Measurements from ENCODE around the gene ATP8A2. TPM values are rescaled to one million over a fixed set of nuclear protein-coding genes. Genes with fewer than 3 reads are reported as not detected.

ATP8A2 gene
- total RNA-seq, 1 donor from 2014 or later: 3.4 TPM

- Mint-ChIP-seq H3K36me3 (ENCODE audit: low read depth) (no peaks in the 10 kb centered on the region), H3K4me3 (no peak overlapping the region), H3K27me3 (ENCODE audit: low read depth) (no peaks in the 10 kb centered on the region), H3K9me3 (no peaks in the 10 kb centered on the region), H3K4me1 (no peaks in the 10 kb centered on the region), H3K27ac (ENCODE audit: unreplicated experiment) (no peak overlapping the region)
- TF ChIP-seq, protein P1, sequence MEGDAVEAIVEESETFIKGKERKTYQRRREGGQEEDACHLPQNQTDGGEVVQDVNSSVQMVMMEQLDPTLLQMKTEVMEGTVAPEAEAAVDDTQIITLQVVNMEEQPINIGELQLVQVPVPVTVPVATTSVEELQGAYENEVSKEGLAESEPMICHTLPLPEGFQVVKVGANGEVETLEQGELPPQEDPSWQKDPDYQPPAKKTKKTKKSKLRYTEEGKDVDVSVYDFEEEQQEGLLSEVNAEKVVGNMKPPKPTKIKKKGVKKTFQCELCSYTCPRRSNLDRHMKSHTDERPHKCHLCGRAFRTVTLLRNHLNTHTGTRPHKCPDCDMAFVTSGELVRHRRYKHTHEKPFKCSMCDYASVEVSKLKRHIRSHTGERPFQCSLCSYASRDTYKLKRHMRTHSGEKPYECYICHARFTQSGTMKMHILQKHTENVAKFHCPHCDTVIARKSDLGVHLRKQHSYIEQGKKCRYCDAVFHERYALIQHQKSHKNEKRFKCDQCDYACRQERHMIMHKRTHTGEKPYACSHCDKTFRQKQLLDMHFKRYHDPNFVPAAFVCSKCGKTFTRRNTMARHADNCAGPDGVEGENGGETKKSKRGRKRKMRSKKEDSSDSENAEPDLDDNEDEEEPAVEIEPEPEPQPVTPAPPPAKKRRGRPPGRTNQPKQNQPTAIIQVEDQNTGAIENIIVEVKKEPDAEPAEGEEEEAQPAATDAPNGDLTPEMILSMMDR (conservative IDR thresholded peaks at IDR 0.05): no peak
- no peak for DNase-seq (ENCODE audit: low read depth, low spot score)
These were observed 359.8 kb downstream of the ATP8A2 start for GRCh38 chr13:25731536-25731935.

DNA sequence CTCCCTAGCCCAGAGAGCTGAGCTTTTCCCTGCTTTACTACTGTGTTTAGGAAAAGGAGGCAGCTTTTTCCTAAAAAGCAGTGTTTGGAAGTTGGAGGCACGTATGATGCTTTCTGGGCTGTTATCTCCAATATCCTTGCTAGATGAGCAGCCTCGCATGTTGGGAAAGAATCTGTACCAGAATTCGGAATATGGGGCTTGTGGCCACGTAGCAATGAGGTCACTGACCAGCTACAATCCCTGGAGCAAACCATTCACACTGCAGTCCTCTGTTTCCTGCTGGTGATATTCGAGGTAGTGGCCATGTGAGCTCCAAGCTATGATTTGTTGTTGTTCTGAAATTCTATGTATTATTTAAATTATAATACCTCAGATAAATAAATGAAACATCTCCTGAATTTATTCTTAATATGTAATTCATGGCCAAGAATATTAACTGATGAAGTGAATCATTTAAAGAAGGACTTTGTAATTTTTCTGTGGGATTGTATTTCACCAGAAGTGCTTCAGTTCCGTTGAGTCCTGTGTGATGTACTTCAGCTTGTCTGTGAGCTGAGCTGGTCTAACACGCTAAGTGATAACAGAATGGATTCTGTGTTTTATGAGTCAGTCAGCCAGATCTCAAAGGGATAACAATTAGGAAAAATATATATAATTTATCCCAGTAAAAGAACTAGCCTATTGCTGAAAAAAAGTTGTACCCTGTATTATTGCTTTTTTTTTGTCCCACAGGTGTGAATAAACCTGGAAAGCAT is 360.5 kb downstream of the ATP8A2 start:
- Mint-ChIP-seq H3K36me3 (ENCODE audit: low read depth) (no peaks in the 10 kb centered on the region), H3K27ac (ENCODE audit: unreplicated experiment) (no peak overlapping the region)

DNA sequence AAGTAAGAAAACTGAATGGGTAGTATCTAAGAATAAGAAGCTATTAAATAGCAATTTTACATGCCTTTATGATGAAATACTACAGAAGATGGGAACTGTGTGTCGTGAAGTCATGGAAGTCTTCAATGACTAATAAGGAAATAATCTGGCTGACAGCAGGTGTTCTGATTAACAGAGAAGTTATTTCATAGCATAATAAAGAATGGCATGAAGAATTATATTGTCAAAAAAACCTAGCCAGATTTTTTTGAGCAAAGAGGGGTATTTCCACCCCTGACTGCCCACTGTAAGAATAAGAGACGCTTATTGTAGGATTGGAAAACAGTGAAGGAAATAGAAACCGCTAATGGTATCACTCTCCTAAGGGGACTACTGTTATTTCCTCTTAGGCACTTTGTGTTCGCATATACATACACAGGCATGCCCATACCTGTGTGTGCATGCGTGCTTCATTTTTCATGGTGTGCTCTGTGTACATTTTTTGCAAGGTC is 361.3 kb downstream of the ATP8A2 start:
- no peaks in the 10 kb centered on the region for H3K9me3 Mint-ChIP-seq
- H3K36me3 Mint-ChIP-seq (ENCODE audit: low read depth): no peaks in the 10 kb centered on the region
- H3K27ac Mint-ChIP-seq (ENCODE audit: unreplicated experiment): no peak overlapping the region
- TF ChIP-seq, protein P1 (conservative IDR thresholded peaks at IDR 0.05): no peak
- H3K27me3 Mint-ChIP-seq (ENCODE audit: low read depth): no peaks in the 10 kb centered on the region
- no peak for DNase-seq (ENCODE audit: low read depth, low spot score)
- no peaks in the 10 kb centered on the region for H3K4me1 Mint-ChIP-seq
- H3K4me3 Mint-ChIP-seq: no peak overlapping the region

More for the DNA sequence above, 360.5 kb downstream of the ATP8A2 start:
- TF ChIP-seq, protein P1 (conservative IDR thresholded peaks at IDR 0.05): no peak
- H3K27me3 Mint-ChIP-seq (ENCODE audit: low read depth): no peaks in the 10 kb centered on the region
- DNase-seq (ENCODE audit: low read depth, low spot score): no peak
- H3K4me3 Mint-ChIP-seq: no peak overlapping the region
- H3K9me3 Mint-ChIP-seq: no peaks in the 10 kb centered on the region
- no peaks in the 10 kb centered on the region for H3K4me1 Mint-ChIP-seq

DNA sequence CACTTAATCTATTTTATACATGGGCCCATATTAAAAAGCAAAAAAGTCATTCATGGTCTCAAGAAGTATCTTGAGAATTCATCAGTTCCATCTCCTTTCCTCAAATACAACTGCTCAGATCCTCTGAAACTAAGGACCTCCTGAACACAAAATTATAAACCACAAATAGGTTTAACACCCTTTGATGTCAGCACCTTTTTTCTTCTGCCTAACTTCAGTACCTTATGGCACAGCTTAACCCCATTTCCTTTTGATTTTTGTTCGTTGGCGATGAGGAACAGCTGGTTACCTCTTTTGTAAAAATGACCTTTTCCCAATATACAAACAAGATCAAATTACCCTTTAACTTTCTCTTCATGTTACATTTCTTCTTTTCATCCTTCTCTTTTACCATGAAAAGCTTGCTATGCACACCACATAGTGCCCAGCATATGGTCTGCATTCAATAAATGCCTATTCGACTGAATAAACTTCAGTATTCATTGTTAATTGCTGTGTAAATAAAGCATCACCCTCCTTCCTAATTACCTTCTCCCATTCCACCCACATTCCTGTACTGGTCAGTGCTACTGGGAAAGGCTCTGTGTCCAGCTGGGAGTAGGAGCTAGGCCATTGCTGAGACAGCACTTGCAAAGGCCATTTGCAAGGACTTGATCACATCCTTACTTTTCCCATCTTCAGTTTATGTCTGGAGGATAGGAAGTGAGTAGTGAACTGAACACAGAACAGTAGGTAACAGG is 362.1 kb downstream of the ATP8A2 start:
- no peak for DNase-seq (ENCODE audit: low read depth, low spot score)
- Mint-ChIP-seq H3K9me3 (no peaks in the 10 kb centered on the region), H3K27me3 (ENCODE audit: low read depth) (no peaks in the 10 kb centered on the region), H3K4me3 (no peak overlapping the region), H3K27ac (ENCODE audit: unreplicated experiment) (no peak overlapping the region), H3K4me1 (no peaks in the 10 kb centered on the region), H3K36me3 (ENCODE audit: low read depth) (no peaks in the 10 kb centered on the region)
- TF ChIP-seq, protein P1 (conservative IDR thresholded peaks at IDR 0.05): no peak

DNA sequence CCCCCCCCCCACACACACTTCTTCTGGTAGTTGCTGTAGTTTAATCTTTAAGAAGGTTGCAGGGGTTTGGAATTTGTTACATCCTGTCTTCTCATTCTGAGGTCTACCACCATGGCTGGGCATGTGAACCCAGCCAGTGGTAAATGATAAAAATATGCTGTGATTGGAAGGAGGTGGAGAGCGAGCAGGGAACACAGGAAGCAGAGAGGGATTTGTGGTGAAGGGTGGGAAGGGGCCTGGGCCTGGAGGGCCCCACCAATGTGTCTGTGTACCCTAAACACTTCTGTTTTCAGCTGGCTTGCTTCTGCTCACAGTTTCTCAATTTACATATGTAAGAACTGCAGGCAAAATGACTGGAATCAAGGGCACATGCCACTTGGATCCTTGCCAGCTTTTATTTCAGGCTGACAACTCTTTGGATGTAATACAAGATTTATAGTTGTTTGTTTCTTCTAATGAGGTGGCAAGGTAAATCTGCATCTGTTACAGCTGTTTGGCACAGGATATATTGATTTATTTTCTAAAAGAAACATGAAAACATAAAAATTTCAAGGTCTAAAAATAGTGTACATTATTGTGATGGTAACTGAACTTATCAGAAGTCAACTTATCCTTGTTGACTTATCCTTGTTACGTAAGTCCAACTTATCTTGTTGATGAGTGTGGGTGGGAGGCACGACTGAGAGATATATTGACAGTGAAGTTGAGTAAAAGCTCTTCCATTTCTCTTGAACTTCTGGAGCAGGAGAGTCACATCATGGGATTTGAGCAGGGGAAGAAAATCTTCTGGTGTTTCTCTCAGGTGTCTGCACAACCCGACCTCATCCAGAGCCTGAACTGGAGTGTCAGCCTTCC is 366.8 kb downstream of the ATP8A2 start:
- no peaks in the 10 kb centered on the region for H3K4me1 Mint-ChIP-seq
- peak overlapping the region; percentile 76 for H3K27ac Mint-ChIP-seq (ENCODE audit: unreplicated experiment)
- no peaks in the 10 kb centered on the region for H3K9me3 Mint-ChIP-seq
- H3K36me3 Mint-ChIP-seq (ENCODE audit: low read depth): no peaks in the 10 kb centered on the region
- H3K27me3 Mint-ChIP-seq (ENCODE audit: low read depth): no peaks in the 10 kb centered on the region
- no peak for DNase-seq (ENCODE audit: low read depth, low spot score)
- TF ChIP-seq, protein P1 (conservative IDR thresholded peaks at IDR 0.05): no peak
- no peak overlapping the region for H3K4me3 Mint-ChIP-seq
